Tibial nerve (tissue), 4 donors: ENCODE measurements around the gene ANO4.

Experiments used
- EP300 ChIP-seq, 2 donors: sonication (generic); formaldehyde crosslinking; IDR thresholded peaks; one replicate each; pipeline ENCODE4 v1.6.1; 2017; ENCODE audit warnings: antibody characterized with exemption in 2 of 2, mild to moderate bottlenecking in 1 of 2
- POLR2A ChIP-seq, 2 donors: fragments of 450-650 bp; IDR thresholded peaks; one replicate each; pipeline ENCODE4 v1.6.1; 2017; ENCODE audit warnings: antibody characterized with exemption in 2 of 2, mild to moderate bottlenecking in 2 of 2, moderate library complexity in 2 of 2
- TF ChIP-seq, protein P1 (sequence below), 5 experiments: fragments of 200-600 bp in 3 of 5; fragments of 450-650 bp in 2 of 5; sonication (generic) in 3 of 5; IDR thresholded peaks; one replicate each; pipeline ENCODE4 v1.5.1; 2016 to 2019; ENCODE audit warnings: antibody characterized with exemption in 5 of 5, mild to moderate bottlenecking in 3 of 5, moderate library complexity in 2 of 5

DNA sequence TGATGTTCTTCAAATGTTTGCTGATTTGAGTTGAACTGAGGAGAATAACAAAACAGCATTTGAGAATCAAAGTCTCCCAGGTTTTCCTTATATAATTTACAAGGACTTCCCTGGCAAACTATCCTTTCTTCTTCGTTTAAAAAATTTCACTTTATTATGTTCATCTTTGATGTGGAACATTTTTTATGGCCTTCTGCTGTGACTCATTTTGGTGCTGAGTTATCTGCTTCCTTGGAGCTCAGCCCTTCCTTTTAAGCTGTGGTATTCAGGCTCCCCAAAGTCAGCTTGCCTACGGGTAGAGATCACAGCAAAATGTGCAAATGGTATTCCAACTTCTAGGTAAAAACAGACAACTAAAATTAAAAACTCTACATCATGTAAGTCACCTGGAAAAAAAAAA is 1.4 kb upstream of the ANO4 start:
- TF ChIP-seq, protein P1, sequence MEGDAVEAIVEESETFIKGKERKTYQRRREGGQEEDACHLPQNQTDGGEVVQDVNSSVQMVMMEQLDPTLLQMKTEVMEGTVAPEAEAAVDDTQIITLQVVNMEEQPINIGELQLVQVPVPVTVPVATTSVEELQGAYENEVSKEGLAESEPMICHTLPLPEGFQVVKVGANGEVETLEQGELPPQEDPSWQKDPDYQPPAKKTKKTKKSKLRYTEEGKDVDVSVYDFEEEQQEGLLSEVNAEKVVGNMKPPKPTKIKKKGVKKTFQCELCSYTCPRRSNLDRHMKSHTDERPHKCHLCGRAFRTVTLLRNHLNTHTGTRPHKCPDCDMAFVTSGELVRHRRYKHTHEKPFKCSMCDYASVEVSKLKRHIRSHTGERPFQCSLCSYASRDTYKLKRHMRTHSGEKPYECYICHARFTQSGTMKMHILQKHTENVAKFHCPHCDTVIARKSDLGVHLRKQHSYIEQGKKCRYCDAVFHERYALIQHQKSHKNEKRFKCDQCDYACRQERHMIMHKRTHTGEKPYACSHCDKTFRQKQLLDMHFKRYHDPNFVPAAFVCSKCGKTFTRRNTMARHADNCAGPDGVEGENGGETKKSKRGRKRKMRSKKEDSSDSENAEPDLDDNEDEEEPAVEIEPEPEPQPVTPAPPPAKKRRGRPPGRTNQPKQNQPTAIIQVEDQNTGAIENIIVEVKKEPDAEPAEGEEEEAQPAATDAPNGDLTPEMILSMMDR (IDR thresholded peaks at IDR 0.05): no peak
- TF ChIP-seq POLR2A (IDR thresholded peaks at IDR 0.05) (no peak), EP300 (IDR thresholded peaks at IDR 0.05) (no peak)
